ENCODE measurements around the gene RASL11B. TPM values are rescaled to one million over a fixed set of nuclear protein-coding genes. Genes with fewer than 3 reads are reported as not detected.

The RASL11B gene
- total and polyA plus RNA-seq, 2 donors (not counting 1 experiment from before 2014, with no cell fraction given) = 0.36 to 1.2 TPM

GRCh38 chr4:52836678-52837077 is 25.4 kb upstream of the RASL11B start:
- no peaks in the 10 kb centered on the region for H3K9me3 Mint-ChIP-seq (ENCODE audit: insufficient read depth)

More at GRCh38 chr4:52836678-52837077, 25.4 kb upstream of the RASL11B start:
- no peaks in the 10 kb centered on the region for H4K20me1 ChIP-seq (ENCODE audit: control insufficient read depth, insufficient read depth, low read length, poor library complexity, severe bottlenecking)
- 94% methylated on average over 2 of the region's 7 CpGs for WGBS (ENCODE audit: insufficient coverage)
- DNase-seq = no peak
- H3K4me1 ChIP-seq (ENCODE audit: control insufficient read depth in 2 of 2, insufficient read depth in 2 of 2, low read length in 2 of 2) = no peaks in the 10 kb centered on the region
- no peak overlapping the region for H3K4me3 ChIP-seq (ENCODE audit: control extremely low read depth in 1 of 5, extremely low read depth in 1 of 5, insufficient read depth in 1 of 5, low read depth in 2 of 5, low read length in 4 of 5)
- no peaks in the 10 kb centered on the region for H3K79me2 ChIP-seq (ENCODE audit: control insufficient read depth, insufficient read depth, low read length)
- H3K27ac ChIP-seq (ENCODE audit: low read length in 2 of 2) = no peak overlapping the region
- Mint-ChIP-seq H3K4me3 (no peak overlapping the region), H3K4me1 (no peaks in the 10 kb centered on the region), H3K27ac (no peak overlapping the region), H3K27me3 (peaks cover 16% of the 10 kb centered on the region)
- no peak overlapping the region for H2AFZ ChIP-seq (ENCODE audit: insufficient read depth, low read depth, low read length, poor library complexity, severe bottlenecking)
- no peak for TF ChIP-seq EZH2 (IDR thresholded peaks at IDR 0.05; ENCODE audit: borderline replicate concordance, insufficient read depth, low read depth, low read length, poor library complexity, severe bottlenecking)
- no peak for TF ChIP-seq CTCF (IDR thresholded peaks at IDR 0.05)
- no peaks in the 10 kb centered on the region for H3K36me3 ChIP-seq (replicated peaks in 1 of 2; ENCODE audit: control extremely low read depth in 1 of 2, control insufficient read depth in 1 of 2, extremely low read depth in 1 of 2, insufficient read depth in 2 of 2, low read length in 1 of 2)
- ChIA-PET CTCF (no interaction called here), POLR2A (no interaction called here)
- peaks cover 0 to 4% (median 0%) of the 10 kb centered on the region in 4 experiments for H3K27me3 ChIP-seq (replicated peaks in 1 of 4; ENCODE audit: control extremely low read depth in 1 of 4, control insufficient read depth in 3 of 4, insufficient read depth in 4 of 4, low read length in 3 of 4)
- no peak for ATAC-seq (ENCODE audit: low read depth)
- H3K9ac ChIP-seq (ENCODE audit: low read length) = no peak overlapping the region
- H3K4me2 ChIP-seq (replicated peaks; ENCODE audit: low read depth, low read length, poor library complexity, severe bottlenecking) = no peak overlapping the region
- H3K9me3 ChIP-seq (ENCODE audit: control extremely low read depth in 1 of 3, control insufficient read depth in 2 of 3, insufficient read depth in 1 of 3, low read length in 2 of 3) = peaks cover 0 to under 1% (median 0%) of the 10 kb centered on the region in 3 donors
- intact Hi-C loops (cut with micrococcal nuclease) = no loop called here
